Mucosa of descending colon (tissue), 3 donors: ENCODE measurements around the gene DRG2. TPM values are rescaled to one million over a fixed set of nuclear protein-coding genes. Genes with fewer than 3 reads are reported as not detected.

Source experiments
- ATAC-seq: fragments of 200-7000 bp; cut with Tn5 transposase; one replicate; pipeline ENCODE4 v1.9.1; 2020; ENCODE audit warnings: mild to moderate bottlenecking, moderate library complexity
- DNase-seq, 3 donors: peaks; one replicate each; pipeline ENCODE4 v3.0.0-alpha.2; 2020
- H3K36me3 ChIP-seq: fragments of 200-600 bp; one replicate; pipeline ENCODE4 v1.8.0; 2021; ENCODE audit warnings: low read depth, mild to moderate bottlenecking
- H3K4me1 ChIP-seq: fragments of 200-600 bp; one replicate; pipeline ENCODE4 v1.8.0; 2021; ENCODE audit warnings: low read depth, mild to moderate bottlenecking
- H3K4me3 ChIP-seq: fragments of 200-600 bp; one replicate; pipeline ENCODE4 v1.8.0; 2021; ENCODE audit warnings: mild to moderate bottlenecking
- H3K9me3 ChIP-seq: fragments of 200-600 bp; one replicate; pipeline ENCODE4 v1.8.0; 2021; ENCODE audit warnings: mild to moderate bottlenecking
- intact Hi-C, 2 donors: fragments of 100-400 bp; cut with DNase I in 1 of 2; cut with micrococcal nuclease in 1 of 2; formaldehyde crosslinking; loops; one replicate each; pipeline versions ENCODE4 v1.11.0 to v1.11.1; 2022; cut with DNase I, micrococcal nuclease
- total RNA-seq, 3 donors: library from RNA; stranded (reverse); fragmentation: NEBNext Ultra II Directional in 2 of 3; extraction: Animal tissue kit (Norgen Biotek cat#: 25700) in 2 of 3; gene quantifications; one replicate each; pipeline versions ENCODE4 v1.2.1 to v1.2.4, GENCODE V29; 2021 to 2023
- TF ChIP-seq, protein P1 (sequence below): fragments of 200-600 bp; IDR thresholded peaks from one replicate; pipeline ENCODE4 v1.8.0; 2022; ENCODE audit warnings: antibody characterized with exemption, mild to moderate bottlenecking
- donor health status: DM: no; HTN: no; CAD: no; lungs with moderate emphysema.
- donor health status: DM: no; HTN: no; CAD: no.
- donor health status: DM: no; HTN: yes; CAD: no.

The DRG2 gene
- total RNA-seq, 3 donors from 2014 or later, result 28.9 to 32.8 (median 32.6) TPM

DNA sequence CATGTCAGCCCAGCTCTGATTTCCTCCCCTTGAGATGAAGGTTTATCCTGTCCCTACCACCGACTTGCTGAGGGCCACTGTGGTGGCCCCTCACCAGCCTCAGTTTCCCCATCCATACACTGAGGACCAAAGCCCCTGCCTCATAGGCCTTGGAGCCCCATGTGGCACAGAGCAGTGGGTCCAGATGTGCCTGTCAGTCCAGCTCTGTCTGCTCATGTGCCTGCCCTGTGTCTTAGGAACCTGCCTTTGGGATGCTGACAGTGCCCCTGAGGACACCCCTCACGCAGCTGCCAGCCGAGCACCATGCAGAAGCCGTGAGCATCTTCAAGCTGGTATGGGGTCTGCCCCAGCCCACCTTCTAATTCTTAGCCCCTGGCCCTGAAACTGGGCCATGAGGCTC lies 56.5 kb downstream of the DRG2 start:
- Histone ChIP-seq H3K36me3 (no peaks in the 10 kb centered on the region), H3K9me3 (no peaks in the 10 kb centered on the region), H3K4me3 (no peak overlapping the region), H3K4me1 (no peaks in the 10 kb centered on the region)
- TF ChIP-seq, protein P1, sequence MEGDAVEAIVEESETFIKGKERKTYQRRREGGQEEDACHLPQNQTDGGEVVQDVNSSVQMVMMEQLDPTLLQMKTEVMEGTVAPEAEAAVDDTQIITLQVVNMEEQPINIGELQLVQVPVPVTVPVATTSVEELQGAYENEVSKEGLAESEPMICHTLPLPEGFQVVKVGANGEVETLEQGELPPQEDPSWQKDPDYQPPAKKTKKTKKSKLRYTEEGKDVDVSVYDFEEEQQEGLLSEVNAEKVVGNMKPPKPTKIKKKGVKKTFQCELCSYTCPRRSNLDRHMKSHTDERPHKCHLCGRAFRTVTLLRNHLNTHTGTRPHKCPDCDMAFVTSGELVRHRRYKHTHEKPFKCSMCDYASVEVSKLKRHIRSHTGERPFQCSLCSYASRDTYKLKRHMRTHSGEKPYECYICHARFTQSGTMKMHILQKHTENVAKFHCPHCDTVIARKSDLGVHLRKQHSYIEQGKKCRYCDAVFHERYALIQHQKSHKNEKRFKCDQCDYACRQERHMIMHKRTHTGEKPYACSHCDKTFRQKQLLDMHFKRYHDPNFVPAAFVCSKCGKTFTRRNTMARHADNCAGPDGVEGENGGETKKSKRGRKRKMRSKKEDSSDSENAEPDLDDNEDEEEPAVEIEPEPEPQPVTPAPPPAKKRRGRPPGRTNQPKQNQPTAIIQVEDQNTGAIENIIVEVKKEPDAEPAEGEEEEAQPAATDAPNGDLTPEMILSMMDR, result no peak
- DNase-seq, result no peak
- ATAC-seq, result no peak
- intact Hi-C loops, result loop anchor here in 1 of 2 donors (10.0 kb wide), 1 partner anchor 51 kb away; no protein-coding TSS in a partner anchor

DNA sequence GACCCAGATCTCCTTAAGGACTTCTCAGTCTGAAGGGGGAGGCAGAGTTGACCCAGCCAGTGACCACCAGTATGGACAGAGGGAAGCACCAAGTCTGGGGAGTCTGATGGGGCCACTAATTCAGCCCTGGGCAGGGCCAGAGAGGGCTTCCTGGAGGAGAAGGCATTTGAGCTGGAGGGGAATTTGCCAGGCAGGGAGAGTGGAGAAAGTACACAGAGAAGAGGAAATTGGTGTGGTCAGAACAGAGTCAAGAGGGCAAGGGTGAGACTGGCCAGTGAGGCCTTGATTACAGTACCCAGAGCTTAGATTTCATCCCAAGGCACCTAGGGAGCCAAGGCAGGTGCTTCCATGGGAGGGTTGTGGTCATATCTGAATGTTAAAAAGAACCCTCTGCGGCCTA lies 57.1 kb downstream of the DRG2 start:
- Histone ChIP-seq H3K36me3 (no peaks in the 10 kb centered on the region), H3K4me1 (no peaks in the 10 kb centered on the region), H3K4me3 (no peak overlapping the region), H3K9me3 (no peaks in the 10 kb centered on the region)
- intact Hi-C loops, result loop anchor here in 1 of 2 donors (10.0 kb wide), 1 partner anchor 50 kb away; no protein-coding TSS in a partner anchor
- no peak for DNase-seq
- no peak for ATAC-seq
- TF ChIP-seq, protein P1, result no peak

DNA sequence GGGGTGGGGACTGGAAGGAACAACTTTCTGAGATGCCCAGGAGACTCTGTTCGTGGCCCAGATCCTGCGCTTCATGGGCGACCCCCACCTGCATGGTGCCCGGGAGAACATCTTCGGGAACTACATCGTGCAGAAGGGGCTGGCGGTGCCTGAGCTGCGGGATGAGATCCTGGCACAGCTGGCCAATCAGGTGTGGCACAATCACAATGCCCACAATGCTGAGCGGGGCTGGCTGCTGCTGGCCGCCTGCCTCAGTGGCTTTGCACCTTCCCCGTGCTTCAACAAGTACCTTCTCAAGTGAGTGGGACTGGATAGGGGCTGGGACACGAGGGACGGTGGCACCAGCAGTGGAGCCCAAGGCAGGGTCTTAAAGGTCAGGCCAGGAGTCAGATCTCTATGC lies 58.1 kb downstream of the DRG2 start:
- intact Hi-C loops, result loop anchor here in 1 of 2 donors (10.0 kb wide), 1 partner anchor 49 kb away; no protein-coding TSS in a partner anchor
- TF ChIP-seq, protein P1, result no peak
- Histone ChIP-seq H3K36me3 (no peaks in the 10 kb centered on the region), H3K9me3 (no peaks in the 10 kb centered on the region), H3K4me3 (no peak overlapping the region), H3K4me1 (no peaks in the 10 kb centered on the region)
- DNase-seq (no peak), ATAC-seq (no peak)

DNA sequence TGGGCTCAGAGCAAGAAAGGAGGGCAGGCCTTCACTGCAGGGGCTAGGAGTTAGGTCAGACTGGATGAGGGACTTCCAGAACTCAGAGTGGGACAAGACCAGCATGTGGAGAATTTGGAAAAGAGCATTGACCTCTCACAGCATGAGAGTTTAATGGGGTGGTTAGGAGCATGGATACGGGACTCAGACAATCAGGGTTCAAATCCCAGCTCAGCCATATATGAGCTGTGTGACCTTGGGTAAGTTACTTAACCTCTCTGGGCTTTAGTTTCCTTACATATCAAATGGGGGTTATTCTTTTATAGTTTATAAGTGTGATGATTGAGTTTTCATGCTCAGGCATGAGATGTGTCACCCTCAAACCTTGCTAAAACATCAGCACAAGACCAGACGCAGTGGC lies 58.5 kb downstream of the DRG2 start:
- TF ChIP-seq, protein P1, result no peak
- DNase-seq (no peak), ATAC-seq (no peak)
- no peaks in the 10 kb centered on the region for H3K4me1 ChIP-seq
- H3K36me3 ChIP-seq, result no peaks in the 10 kb centered on the region
- H3K9me3 ChIP-seq, result no peaks in the 10 kb centered on the region
- intact Hi-C loops, result loop anchor here in 1 of 2 donors (10.0 kb wide), 1 partner anchor 49 kb away; no protein-coding TSS in a partner anchor
- H3K4me3 ChIP-seq, result no peak overlapping the region

DNA sequence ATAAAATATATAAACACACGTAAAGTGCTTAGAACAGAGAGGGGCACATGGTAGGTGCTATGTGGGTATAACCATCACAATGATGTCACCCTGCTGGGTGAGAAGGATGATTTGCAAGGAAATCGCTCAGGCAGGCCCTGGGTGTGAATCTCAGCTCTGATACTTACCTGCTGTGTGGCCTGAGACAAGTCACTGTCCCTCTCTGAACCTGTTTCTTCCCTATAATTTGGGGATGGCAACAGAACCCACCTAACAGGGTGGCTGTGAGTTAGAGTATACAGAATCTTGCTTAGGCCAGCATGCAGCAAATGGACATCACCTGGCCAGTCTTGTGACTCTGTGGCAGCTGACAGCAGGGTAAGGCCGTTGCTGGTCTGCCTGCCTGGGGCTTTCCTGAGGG lies 59.2 kb downstream of the DRG2 start:
- no peak for ATAC-seq
- H3K4me3 ChIP-seq, result no peak overlapping the region
- no peaks in the 10 kb centered on the region for H3K36me3 ChIP-seq
- intact Hi-C loops, result loop anchor here in 1 of 2 donors (10.0 kb wide), 1 partner anchor 48 kb away; no protein-coding TSS in a partner anchor
- H3K9me3 ChIP-seq, result no peaks in the 10 kb centered on the region
- no peaks in the 10 kb centered on the region for H3K4me1 ChIP-seq
- no peak for DNase-seq
- TF ChIP-seq, protein P1, result no peak

DNA sequence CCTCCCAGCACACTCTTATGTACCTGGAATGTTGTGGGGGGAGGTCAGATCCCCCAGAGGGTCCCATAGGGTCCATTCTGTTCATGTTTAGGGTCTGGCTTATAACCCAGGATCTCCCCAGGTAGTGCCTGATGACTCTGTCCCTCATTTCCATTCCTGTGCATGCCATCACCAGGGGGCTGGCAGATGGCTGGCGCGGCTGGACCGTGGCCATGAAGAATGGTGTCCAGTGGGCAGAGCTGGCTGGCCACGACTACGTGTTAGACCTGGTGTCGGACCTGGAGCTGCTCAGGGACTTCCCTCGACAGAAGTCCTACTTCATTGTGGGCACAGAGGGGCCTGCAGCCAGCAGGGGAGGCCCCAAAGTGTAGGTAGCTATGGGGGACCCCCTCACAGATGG lies 60.8 kb downstream of the DRG2 start:
- DNase-seq (no peak), ATAC-seq (no peak)
- intact Hi-C loops, result loop anchor here in 1 of 2 donors (10.0 kb wide), 1 partner anchor 46 kb away; no protein-coding TSS in a partner anchor
- H3K36me3 ChIP-seq, result no peaks in the 10 kb centered on the region
- peaks cover 8% of the 10 kb centered on the region for H3K4me1 ChIP-seq
- no peaks in the 10 kb centered on the region for H3K9me3 ChIP-seq
- TF ChIP-seq, protein P1, result no peak
- H3K4me3 ChIP-seq, result no peak overlapping the region
